Prostate gland (tissue), 1 donor: ENCODE data around the gene CHD3.

ENCODE experiments used
- POLR2A ChIP-seq: fragments of 450-650 bp; IDR thresholded peaks from one replicate; pipeline ENCODE4 v1.6.1; 2016; ENCODE audit warnings: antibody characterized with exemption, mild to moderate bottlenecking
- POLR2AphosphoS5 ChIP-seq: sonication (generic); formaldehyde crosslinking; IDR thresholded peaks from one replicate; pipeline ENCODE4 v1.6.1; 2017; ENCODE audit warnings: antibody characterized with exemption

DNA sequence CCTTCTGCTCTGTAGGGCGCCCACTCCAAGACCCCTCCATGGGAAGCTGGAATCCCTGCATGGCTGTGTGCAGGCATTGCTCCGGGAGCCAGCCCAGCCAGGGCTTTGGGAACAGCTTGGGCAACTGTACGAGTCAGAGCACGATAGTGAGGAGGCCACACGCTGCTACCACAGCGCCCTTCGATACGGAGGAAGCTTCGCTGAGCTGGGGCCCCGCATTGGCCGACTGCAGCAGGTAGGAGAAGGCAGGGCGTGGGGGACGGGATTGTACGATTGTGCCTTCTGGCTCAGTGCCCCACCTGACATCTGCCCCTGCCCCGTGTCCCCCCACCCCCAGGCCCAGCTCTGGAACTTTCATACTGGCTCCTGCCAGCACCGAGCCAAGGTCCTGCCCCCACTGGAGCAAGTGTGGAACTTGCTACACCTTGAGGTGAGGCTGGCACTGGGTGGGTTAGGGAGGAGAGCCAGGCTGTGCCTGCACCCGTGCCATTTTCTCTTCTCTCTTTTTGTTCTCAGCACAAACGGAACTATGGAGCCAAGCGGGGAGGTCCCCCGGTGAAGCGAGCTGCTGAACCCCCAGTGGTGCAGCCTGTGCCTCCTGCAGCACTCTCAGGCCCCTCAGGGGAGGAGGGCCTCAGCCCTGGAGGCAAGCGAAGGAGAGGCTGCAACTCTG is 42.4 kb upstream of the CHD3 start:
- TF ChIP-seq POLR2AphosphoS5 (no peak), POLR2A (no peak)
